ENCODE data around the gene SYNJ2.

The SYNJ2 gene

DNA sequence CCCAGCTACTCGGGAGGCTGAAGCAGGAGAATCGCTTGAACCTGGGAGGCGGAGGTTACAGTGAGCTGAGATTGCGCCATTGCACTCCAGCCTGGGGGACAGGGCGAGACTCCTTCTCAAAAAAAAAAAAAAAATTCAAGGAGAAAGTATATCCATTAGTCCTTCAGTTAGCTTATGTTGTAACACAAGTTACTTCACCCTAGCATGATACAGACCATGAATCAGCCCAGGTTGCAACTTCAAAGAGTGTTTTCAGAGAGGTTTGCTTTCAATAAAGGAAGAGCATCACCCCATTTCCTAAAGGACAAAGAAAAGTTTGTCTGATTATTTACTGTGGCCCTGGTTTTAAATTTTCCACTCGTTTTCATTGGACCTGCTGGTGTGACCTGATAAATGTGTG lies 113.4 kb downstream of the SYNJ2 start:
- no peaks in the 10 kb centered on the region for H3K4me1 Mint-ChIP-seq (ENCODE audit: low read depth)
- H3K27ac Mint-ChIP-seq: no peak overlapping the region
- peaks cover 35% of the 10 kb centered on the region for H3K36me3 Mint-ChIP-seq (ENCODE audit: low read depth)
- H3K27me3 Mint-ChIP-seq (ENCODE audit: low read depth): no peaks in the 10 kb centered on the region
- no peaks in the 10 kb centered on the region for H3K9me3 Mint-ChIP-seq
- H3K4me3 Mint-ChIP-seq: no peak overlapping the region

DNA sequence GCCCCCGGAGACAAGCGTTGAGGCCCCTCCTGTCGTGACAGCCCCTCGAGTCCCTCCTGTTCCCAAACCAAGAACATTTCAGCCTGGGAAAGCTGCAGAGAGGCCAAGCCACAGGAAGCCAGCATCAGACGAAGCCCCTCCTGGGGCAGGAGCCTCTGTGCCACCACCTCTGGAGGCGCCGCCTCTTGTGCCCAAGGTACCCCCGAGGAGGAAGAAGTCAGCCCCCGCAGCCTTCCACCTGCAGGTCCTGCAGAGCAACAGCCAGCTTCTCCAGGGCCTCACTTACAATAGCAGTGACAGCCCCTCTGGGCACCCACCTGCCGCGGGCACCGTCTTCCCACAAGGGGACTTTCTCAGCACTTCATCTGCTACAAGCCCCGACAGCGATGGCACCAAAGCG lies 114.0 kb downstream of the SYNJ2 start:
- Mint-ChIP-seq H3K9me3 (no peaks in the 10 kb centered on the region), H3K27me3 (ENCODE audit: low read depth) (no peaks in the 10 kb centered on the region), H3K4me3 (no peak overlapping the region), H3K36me3 (ENCODE audit: low read depth) (peaks cover 35% of the 10 kb centered on the region), H3K4me1 (ENCODE audit: low read depth) (no peaks in the 10 kb centered on the region), H3K27ac (no peak overlapping the region)

DNA sequence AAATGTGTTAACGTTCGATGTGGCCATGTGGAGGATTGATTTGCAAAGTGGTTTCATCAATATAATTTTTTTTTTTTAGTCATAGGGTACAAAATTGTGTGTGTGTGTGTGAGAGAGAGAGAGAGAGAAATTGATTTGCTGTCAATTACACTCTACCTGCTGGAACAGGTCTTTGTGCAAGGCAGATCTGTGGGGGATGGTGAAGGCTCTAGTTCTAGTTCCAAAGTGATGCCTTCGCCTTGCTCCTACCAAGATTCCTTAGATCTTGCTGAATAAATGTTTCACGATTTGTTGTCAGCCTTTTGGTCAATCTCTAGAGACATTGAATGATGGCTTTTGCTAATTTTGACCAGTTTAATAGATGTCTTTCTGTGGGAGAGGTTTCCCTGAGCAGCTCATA lies 121.6 kb downstream of the SYNJ2 start:
- Mint-ChIP-seq H3K27me3 (ENCODE audit: low read depth) (no peaks in the 10 kb centered on the region), H3K4me3 (no peak overlapping the region), H3K36me3 (ENCODE audit: low read depth) (peaks cover 14% of the 10 kb centered on the region)

DNA sequence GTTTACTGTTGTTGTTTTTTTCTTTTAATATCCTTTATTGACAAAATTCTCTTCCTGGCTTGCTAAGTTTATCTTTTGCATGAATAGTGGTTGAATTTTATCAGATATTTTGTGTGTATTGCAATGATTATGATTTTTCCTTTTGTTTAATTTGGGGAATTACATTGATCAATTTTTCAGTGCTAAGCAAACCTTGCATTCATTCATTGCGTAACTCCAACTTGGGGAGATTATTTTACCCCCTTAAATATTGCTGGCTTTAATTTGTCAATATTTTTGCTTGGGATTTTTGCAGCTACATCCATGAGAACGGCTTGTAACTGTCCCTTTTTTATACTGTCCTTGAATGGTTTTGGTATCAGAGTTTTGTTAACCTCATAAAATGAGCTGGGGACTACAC lies 123.0 kb downstream of the SYNJ2 start:
- no peaks in the 10 kb centered on the region for H3K4me1 Mint-ChIP-seq (ENCODE audit: low read depth)
- no peaks in the 10 kb centered on the region for H3K27me3 Mint-ChIP-seq (ENCODE audit: low read depth)
- H3K27ac Mint-ChIP-seq: no peak overlapping the region
- peaks cover 18% of the 10 kb centered on the region for H3K36me3 Mint-ChIP-seq (ENCODE audit: low read depth)
- H3K9me3 Mint-ChIP-seq: no peaks in the 10 kb centered on the region
- H3K4me3 Mint-ChIP-seq: no peak overlapping the region

More for the DNA sequence above, 121.6 kb downstream of the SYNJ2 start:
- no peak overlapping the region for H3K27ac Mint-ChIP-seq
- no peaks in the 10 kb centered on the region for H3K4me1 Mint-ChIP-seq (ENCODE audit: low read depth)
- H3K9me3 Mint-ChIP-seq: no peaks in the 10 kb centered on the region

DNA sequence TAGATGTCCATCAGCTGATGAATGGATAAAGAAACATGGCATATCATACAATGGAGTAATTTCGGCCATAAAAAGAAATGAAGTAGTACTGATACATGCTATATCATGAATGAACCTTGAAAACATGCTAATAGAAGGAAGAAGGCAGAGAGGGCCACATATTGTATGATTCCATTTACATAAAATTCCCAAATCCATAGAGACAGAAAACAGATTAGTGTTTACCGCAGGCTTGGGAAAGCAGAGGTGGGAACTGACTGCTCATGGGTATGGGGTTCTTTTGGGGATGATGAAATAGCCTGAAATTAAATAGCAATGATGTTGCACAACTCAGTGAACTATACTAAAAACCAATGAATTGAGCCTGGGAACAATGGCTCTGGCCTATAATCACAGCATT lies 128.1 kb downstream of the SYNJ2 start:
- Mint-ChIP-seq H3K27ac (no peak overlapping the region), H3K4me3 (no peak overlapping the region), H3K4me1 (ENCODE audit: low read depth) (no peaks in the 10 kb centered on the region), H3K27me3 (ENCODE audit: low read depth) (no peaks in the 10 kb centered on the region), H3K36me3 (ENCODE audit: low read depth) (peaks cover 28% of the 10 kb centered on the region), H3K9me3 (no peaks in the 10 kb centered on the region)

DNA sequence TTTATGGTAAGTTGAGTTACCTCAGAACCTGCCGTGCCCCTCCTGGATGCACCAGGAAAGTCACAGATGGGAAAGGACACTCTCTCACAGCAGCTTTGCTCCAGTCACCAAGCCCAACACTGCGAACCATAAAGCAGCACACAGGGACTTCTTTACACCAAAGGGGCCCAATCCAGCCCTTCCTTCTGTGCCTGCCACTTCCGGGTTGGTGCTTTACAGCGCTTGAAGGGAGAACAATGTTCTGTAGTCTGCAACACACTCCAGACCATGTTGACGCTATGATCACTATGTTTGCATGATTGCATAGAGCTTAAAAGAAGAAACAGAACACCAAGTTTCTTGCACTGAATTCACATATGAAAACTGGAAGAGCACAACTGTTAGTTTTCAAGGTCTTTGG lies 129.3 kb downstream of the SYNJ2 start:
- H3K27ac Mint-ChIP-seq: no peak overlapping the region
- no peak overlapping the region for H3K4me3 Mint-ChIP-seq
- no peaks in the 10 kb centered on the region for H3K4me1 Mint-ChIP-seq (ENCODE audit: low read depth)
- peaks cover 26% of the 10 kb centered on the region for H3K36me3 Mint-ChIP-seq (ENCODE audit: low read depth)
- no peaks in the 10 kb centered on the region for H3K27me3 Mint-ChIP-seq (ENCODE audit: low read depth)
- no peaks in the 10 kb centered on the region for H3K9me3 Mint-ChIP-seq

DNA sequence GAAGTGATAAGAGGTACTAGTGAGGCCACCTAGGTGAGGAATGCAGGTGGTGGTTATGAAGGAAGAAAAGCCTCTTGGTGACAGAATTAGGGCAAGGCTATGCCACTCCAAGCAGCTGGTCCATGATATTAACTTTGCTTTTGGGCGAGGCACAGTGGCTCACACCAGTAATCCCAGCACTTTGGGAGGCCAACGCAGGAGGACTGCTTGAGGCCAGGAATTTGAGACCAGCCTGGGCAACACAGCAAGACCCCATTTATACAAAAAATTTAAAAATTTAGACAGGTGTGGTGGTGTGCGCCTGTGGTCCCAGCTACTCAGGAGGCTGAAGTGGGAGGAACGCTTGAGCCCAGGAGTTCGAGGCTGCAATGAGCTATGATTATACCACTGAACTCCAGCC lies 130.3 kb downstream of the SYNJ2 start:
- Mint-ChIP-seq H3K4me3 (no peak overlapping the region), H3K9me3 (no peaks in the 10 kb centered on the region), H3K36me3 (ENCODE audit: low read depth) (peaks cover 26% of the 10 kb centered on the region), H3K27ac (no peak overlapping the region), H3K27me3 (ENCODE audit: low read depth) (no peaks in the 10 kb centered on the region), H3K4me1 (ENCODE audit: low read depth) (no peaks in the 10 kb centered on the region)

DNA sequence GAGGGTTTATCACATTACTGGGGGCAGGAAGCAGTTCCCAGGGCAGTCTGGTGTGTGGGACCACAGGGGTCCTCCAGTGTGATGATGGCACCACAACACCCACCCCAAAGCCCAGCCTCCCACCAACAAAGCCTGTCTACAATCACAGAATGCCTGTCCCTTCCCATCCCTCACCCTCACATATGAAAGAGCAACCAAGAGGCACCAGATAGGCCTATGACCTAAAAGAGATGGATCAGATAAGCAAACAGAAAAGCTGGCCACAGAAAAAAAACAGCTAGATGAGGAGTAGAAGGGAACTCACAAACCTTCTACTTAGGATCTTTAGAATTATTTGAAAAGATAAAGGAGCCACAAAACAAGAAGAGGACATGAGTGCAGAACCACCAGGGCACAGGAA lies 132.1 kb downstream of the SYNJ2 start:
- Mint-ChIP-seq H3K36me3 (ENCODE audit: low read depth) (peaks cover 34% of the 10 kb centered on the region), H3K4me3 (no peak overlapping the region), H3K9me3 (no peaks in the 10 kb centered on the region), H3K27me3 (ENCODE audit: low read depth) (no peaks in the 10 kb centered on the region), H3K4me1 (ENCODE audit: low read depth) (no peaks in the 10 kb centered on the region), H3K27ac (no peak overlapping the region)

DNA sequence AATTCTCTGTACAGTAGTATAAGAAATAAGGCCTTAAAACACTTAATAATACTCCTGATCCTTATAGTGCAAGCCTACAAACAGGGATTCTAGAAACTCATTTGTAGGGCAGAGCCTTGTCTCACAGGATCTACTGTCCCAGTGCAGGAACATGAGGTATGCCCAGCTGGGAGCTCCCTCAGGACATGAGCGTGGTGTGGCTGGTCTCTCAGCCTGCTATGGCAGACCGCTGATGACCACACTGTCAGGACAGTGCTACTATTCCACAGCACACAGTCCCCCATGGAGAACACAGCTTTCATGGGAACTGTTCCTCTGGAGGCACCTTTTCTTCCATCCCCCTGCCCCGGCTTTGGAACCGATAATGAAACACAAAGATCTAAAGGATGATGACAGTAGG lies 133.4 kb downstream of the SYNJ2 start:
- Mint-ChIP-seq H3K9me3 (no peaks in the 10 kb centered on the region), H3K4me3 (no peak overlapping the region), H3K27ac (no peak overlapping the region), H3K36me3 (ENCODE audit: low read depth) (peaks cover 26% of the 10 kb centered on the region), H3K4me1 (ENCODE audit: low read depth) (no peaks in the 10 kb centered on the region), H3K27me3 (ENCODE audit: low read depth) (no peaks in the 10 kb centered on the region)

DNA sequence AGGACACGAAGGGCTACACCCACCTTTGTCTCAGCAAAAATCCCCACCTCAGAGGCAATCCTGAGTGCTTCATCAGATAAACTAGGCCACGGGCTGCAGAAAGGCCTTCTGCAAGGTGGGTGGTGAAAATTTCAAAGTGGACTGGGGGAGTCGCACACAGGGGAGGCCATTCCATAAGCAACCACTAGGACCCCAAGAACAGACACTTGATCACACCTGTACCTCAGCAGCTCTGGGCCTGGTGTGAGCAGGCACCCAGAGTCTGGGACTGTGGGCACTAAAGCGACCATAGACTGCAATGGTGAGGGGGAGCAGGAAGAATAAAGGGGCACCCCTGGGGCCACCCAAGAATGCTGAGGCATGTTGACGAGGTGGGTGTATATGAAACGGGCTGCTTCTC lies 133.8 kb downstream of the SYNJ2 start:
- no peaks in the 10 kb centered on the region for H3K4me1 Mint-ChIP-seq (ENCODE audit: low read depth)
- H3K27ac Mint-ChIP-seq: no peak overlapping the region
- H3K36me3 Mint-ChIP-seq (ENCODE audit: low read depth): peaks cover 28% of the 10 kb centered on the region
- no peak overlapping the region for H3K4me3 Mint-ChIP-seq
- H3K9me3 Mint-ChIP-seq: no peaks in the 10 kb centered on the region
- no peaks in the 10 kb centered on the region for H3K27me3 Mint-ChIP-seq (ENCODE audit: low read depth)

DNA sequence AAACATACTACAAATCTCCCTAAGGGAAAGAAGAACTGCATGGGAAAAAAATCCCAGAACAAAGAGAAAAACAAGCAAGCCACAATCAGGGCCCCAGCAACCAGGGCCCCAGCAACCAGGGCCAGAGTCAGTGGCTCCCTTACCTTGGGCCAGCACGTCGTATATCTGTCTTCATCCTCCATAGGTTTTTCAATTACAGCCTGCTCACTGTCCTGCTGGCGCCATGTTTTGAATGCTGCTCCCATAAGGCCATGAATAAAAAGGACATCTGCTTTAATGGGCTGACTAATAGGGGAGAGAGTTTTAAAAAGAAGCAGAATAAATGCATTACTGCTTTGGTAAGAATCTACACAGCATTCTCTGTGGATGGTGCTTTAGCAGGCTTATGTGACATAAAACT lies 137.2 kb downstream of the SYNJ2 start:
- H3K27me3 Mint-ChIP-seq (ENCODE audit: low read depth): no peaks in the 10 kb centered on the region
- H3K36me3 Mint-ChIP-seq (ENCODE audit: low read depth): peaks cover 26% of the 10 kb centered on the region
- H3K27ac Mint-ChIP-seq: no peak overlapping the region
- H3K4me3 Mint-ChIP-seq: no peak overlapping the region
- H3K4me1 Mint-ChIP-seq (ENCODE audit: low read depth): peaks cover 2% of the 10 kb centered on the region
- H3K9me3 Mint-ChIP-seq: no peaks in the 10 kb centered on the region

DNA sequence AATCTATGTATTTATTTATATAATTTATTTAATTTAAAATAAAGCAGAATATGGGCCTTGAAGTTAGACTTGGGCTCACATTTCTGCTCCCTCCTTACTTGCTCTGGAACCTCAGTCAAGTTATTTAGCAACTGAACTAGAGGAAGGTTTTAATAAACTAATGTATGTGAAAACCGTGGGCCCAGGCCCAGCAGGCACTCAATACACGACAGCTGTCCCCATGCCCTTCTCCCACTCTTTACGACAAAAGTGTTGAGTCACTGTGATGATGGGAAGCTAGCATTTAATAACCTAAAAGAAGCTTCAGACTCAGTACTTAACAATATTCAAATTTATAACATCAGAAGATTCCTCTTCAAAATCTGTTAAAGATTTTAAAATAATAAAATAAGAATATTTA lies 139.7 kb downstream of the SYNJ2 start:
- Mint-ChIP-seq H3K36me3 (ENCODE audit: low read depth) (peaks cover 29% of the 10 kb centered on the region), H3K9me3 (no peaks in the 10 kb centered on the region), H3K4me1 (ENCODE audit: low read depth) (peaks cover 2% of the 10 kb centered on the region), H3K4me3 (no peak overlapping the region), H3K27me3 (ENCODE audit: low read depth) (no peaks in the 10 kb centered on the region), H3K27ac (no peak overlapping the region)

DNA sequence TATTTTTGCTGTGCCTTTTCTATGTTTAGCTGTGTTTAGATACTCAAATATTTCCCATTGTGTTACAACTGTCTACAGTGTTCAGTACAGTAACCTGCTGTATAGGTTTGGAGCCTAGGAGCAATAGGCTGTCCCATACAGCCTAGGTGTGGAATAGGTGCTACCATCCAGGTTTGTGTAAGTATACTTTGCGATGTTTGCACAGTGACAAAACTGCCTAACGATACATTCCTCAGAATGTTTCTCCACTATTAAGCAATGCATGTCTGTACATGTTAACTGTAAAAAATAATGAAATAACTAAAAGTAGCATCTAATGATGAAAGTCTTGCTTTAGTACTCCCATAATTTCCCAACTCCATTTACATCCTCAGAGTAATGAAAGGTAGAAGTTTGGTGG lies 140.4 kb downstream of the SYNJ2 start:
- Mint-ChIP-seq H3K4me1 (ENCODE audit: low read depth) (peaks cover 2% of the 10 kb centered on the region), H3K4me3 (no peak overlapping the region), H3K27me3 (ENCODE audit: low read depth) (no peaks in the 10 kb centered on the region), H3K36me3 (ENCODE audit: low read depth) (peaks cover 29% of the 10 kb centered on the region), H3K27ac (no peak overlapping the region), H3K9me3 (no peaks in the 10 kb centered on the region)

DNA sequence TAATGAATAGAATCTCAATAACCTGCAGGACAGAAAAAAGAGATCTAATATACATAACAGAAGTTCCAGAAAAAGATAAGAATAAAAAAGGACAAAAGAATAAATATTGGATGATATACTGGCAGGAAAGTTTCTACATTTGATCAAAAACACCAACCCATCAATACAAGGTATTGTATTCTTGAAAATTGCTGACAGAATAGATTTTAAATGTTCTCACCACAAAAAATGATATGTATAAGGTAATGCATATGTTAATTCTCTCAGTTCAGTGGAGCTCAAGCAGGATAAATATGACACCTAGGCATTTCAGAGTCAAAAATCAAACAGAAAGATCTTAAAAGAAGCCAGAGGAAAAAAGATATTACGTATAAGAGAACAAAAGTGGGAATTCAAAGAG lies 142.6 kb downstream of the SYNJ2 start:
- Mint-ChIP-seq H3K9me3 (no peaks in the 10 kb centered on the region), H3K27ac (no peak overlapping the region), H3K4me1 (ENCODE audit: low read depth) (peaks cover 2% of the 10 kb centered on the region), H3K4me3 (no peak overlapping the region), H3K36me3 (ENCODE audit: low read depth) (peaks cover 19% of the 10 kb centered on the region), H3K27me3 (ENCODE audit: low read depth) (no peaks in the 10 kb centered on the region)

DNA sequence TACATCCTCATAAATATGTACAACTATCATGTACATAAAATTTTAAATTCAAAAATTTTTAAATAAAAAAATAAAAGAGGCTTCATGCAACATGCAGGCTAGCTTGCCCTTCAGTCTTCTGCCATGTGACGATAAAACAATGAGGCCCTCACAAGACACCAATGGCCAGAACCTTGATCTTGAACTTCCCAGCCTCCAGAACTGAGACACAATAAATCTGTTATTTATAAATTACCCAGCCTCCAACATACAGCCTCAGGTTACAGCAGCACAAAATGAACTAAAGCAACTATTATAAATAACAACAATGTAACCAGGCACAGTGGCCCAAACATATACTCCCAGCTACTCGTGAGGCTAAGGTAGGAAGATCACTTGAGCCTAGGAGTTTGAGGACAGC lies 143.6 kb downstream of the SYNJ2 start:
- Mint-ChIP-seq H3K9me3 (no peaks in the 10 kb centered on the region), H3K27ac (no peak overlapping the region), H3K27me3 (ENCODE audit: low read depth) (no peaks in the 10 kb centered on the region), H3K4me1 (ENCODE audit: low read depth) (peaks cover 2% of the 10 kb centered on the region), H3K4me3 (no peak overlapping the region), H3K36me3 (ENCODE audit: low read depth) (peaks cover 18% of the 10 kb centered on the region)

DNA sequence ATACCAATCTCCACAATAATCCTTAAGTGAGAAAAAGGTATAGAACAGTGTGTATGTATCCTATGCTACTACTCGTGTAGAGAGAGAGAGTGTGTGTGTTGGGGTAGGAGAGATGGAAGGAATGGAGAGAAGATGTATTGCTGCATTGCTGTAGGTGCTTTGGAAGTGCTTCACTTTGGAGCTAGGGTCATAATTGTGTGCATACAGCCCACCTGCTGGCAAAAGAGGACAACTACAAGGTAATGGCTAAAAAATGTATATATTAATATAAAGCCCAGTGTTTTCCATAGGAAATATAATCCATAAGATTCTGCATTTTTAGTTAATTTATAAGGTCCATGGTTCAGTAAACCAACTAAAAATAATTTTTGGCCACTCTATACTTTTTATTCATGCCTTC lies 150.3 kb downstream of the SYNJ2 start:
- H3K36me3 Mint-ChIP-seq (ENCODE audit: low read depth): no peaks in the 10 kb centered on the region
- no peaks in the 10 kb centered on the region for H3K9me3 Mint-ChIP-seq
- H3K27ac Mint-ChIP-seq: no peak overlapping the region
- H3K27me3 Mint-ChIP-seq (ENCODE audit: low read depth): no peaks in the 10 kb centered on the region
- H3K4me1 Mint-ChIP-seq (ENCODE audit: low read depth): peaks cover 2% of the 10 kb centered on the region
- no peak overlapping the region for H3K4me3 Mint-ChIP-seq
